Neural progenitor cell (in vitro differentiated cells): ENCODE results near the gene MLNR.

ENCODE experiments used
- EZH2phosphoT487 ChIP-seq: fragments of 200-600 bp; sonication (generic); IDR thresholded peaks from 2 replicates; pipeline ENCODE4 v1.6.1; 2017; ENCODE audit warnings: antibody characterized with exemption
- TF ChIP-seq, protein P1 (sequence below): fragments of 200-600 bp; sonication (generic); IDR thresholded peaks from 2 replicates; pipeline ENCODE4 v1.5.1; 2017; ENCODE audit warnings: antibody characterized with exemption, mild to moderate bottlenecking

DNA sequence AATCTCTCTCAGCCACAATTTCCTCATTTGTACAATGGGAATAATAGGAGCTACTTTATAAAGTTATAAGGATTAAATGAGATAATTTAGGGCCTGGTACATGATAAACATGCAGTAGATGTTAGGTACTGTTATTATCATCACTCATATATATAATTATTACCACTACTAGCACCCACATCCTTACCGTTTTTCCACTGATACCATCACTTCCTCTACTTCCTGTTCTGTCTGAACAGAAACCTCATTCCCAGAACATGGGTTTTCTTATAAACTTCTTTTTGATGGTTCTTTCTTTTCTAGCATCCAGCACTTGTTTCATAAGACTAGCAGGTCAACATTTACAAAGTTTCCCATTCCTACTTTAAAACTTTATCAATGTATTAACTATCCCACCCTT is 33.9 kb downstream of the MLNR start:
- no peak for TF ChIP-seq EZH2phosphoT487
- TF ChIP-seq, protein P1, sequence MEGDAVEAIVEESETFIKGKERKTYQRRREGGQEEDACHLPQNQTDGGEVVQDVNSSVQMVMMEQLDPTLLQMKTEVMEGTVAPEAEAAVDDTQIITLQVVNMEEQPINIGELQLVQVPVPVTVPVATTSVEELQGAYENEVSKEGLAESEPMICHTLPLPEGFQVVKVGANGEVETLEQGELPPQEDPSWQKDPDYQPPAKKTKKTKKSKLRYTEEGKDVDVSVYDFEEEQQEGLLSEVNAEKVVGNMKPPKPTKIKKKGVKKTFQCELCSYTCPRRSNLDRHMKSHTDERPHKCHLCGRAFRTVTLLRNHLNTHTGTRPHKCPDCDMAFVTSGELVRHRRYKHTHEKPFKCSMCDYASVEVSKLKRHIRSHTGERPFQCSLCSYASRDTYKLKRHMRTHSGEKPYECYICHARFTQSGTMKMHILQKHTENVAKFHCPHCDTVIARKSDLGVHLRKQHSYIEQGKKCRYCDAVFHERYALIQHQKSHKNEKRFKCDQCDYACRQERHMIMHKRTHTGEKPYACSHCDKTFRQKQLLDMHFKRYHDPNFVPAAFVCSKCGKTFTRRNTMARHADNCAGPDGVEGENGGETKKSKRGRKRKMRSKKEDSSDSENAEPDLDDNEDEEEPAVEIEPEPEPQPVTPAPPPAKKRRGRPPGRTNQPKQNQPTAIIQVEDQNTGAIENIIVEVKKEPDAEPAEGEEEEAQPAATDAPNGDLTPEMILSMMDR, result no peak
